Upper lobe of left lung (tissue), 4 donors: ENCODE results near the gene SH3GLB2.

ENCODE experiments used
- CTCF ChIP-seq, 6 experiments: fragments of 450-650 bp in 4 of 6; fragments of 200-600 bp in 2 of 6; sonication (generic) in 2 of 6; IDR thresholded peaks; one replicate each; pipeline ENCODE4 v1.5.1; 2016 to 2019; ENCODE audit warnings: antibody characterized with exemption in 6 of 6
- EP300 ChIP-seq, 4 donors: sonication (generic); formaldehyde crosslinking; IDR thresholded peaks; one replicate each; pipeline ENCODE4 v1.5.1; 2017; ENCODE audit warnings: antibody characterized with exemption in 4 of 4, control low read depth in 2 of 4
- POLR2A ChIP-seq, 4 donors: fragments of 450-650 bp; IDR thresholded peaks; one replicate each; pipeline ENCODE4 v1.5.1; 2016 to 2017; ENCODE audit warnings: antibody characterized with exemption in 4 of 4, mild to moderate bottlenecking in 2 of 4
- POLR2AphosphoS5 ChIP-seq, 2 donors: sonication (generic); formaldehyde crosslinking; IDR thresholded peaks; one replicate each; pipeline ENCODE4 v1.5.1; 2017; ENCODE audit warnings: antibody characterized with exemption in 2 of 2

DNA sequence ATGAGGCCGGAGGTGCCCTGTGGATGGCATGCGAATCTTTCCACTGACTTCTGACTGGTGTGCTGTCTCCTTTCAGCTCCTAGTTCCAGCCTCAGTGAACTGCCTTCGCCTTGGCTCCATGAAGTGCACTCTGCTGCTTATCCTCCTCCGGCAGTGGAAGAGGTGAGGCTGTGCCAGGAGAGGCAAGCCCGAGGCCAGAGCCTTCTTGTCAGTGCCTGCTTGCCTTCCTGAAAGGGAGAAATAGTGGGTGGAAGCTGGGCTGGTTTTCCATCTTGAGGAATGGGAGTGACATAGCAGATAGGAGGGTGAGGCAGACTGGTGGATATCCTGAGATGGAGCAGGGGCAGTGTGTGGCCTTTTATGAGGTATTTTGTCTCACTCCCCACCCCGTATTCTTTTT, 29.7 kb downstream of the SH3GLB2 start:
- TF ChIP-seq CTCF (IDR thresholded peaks at IDR 0.05) (no peak), POLR2A (IDR thresholded peaks at IDR 0.05) (no peak), POLR2AphosphoS5 (IDR thresholded peaks at IDR 0.05) (no peak), EP300 (IDR thresholded peaks at IDR 0.05) (no peak)
